SK-N-MC (cell line): Measurements from ENCODE around the gene OR4Q2.

Experiments used
- EZH2 ChIP-seq: fragments of 200-600 bp; sonication (generic); IDR thresholded peaks from one replicate; pipeline ENCODE4 v1.6.1; 2017; ENCODE audit warnings: antibody characterized with exemption
- POLR2AphosphoS5 ChIP-seq: IDR thresholded peaks from 2 replicates; pipeline ENCODE4 v1.6.1; 2012; ENCODE audit warnings: mild to moderate bottlenecking, low read depth, low read length, borderline replicate concordance

DNA sequence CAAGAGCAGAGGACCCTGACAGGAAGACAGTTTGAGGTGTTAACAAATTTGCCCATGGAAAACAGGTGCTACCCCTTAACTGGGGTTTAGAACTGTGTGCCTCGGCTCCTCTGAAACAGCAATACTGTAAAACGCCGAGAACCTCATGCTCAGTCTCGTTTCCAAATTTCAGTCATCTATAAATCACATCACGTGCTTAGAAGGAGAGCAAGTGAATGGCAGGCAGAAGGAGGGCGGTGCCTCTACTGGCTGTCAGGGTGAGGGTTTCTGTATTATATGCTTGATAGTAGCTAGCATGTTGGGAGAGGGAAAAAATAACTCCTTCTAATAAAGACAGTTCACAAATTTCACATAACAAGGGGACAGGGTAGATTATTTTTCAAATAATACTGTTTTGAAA is 29.1 kb downstream of the OR4Q2 start:
- TF ChIP-seq POLR2AphosphoS5 (no peak), EZH2 (no peak)
